ENCODE results near the gene TMEM158.
A peak's percentile ranks its signal among the peaks of the same experiment; 100 is the strongest.

The TMEM158 gene

GRCh38 chr3:45226206-45226915, at the start of gene TMEM158:
Gene TMEM158, minus strand, starts transcription at chr3:45226287. Its CDS starts 260 bp downstream, at chr3:45226027.
- peak; percentile 53 for DNase-seq (ENCODE audit: low read depth)

- DNase-seq (ENCODE audit: low read depth): no peak
Measured at GRCh38 chr3:45275006-45275704, 49.1 kb upstream of the TMEM158 start.

- DNase-seq (ENCODE audit: low read depth): peak; percentile 12
Measured at GRCh38 chr3:45273681-45274515, 47.8 kb upstream of the TMEM158 start.

- DNase-seq (ENCODE audit: low read depth): no peak
Measured at GRCh38 chr3:45272828-45273470, 46.9 kb upstream of the TMEM158 start.

- no peak for DNase-seq (ENCODE audit: low read depth)
Measured at GRCh38 chr3:45272032-45272810, 46.1 kb upstream of the TMEM158 start.

- no peak for DNase-seq (ENCODE audit: low read depth)
Measured at GRCh38 chr3:45269952-45270351, 43.9 kb upstream of the TMEM158 start.

GRCh38 chr3:45267097-45267496, 41.0 kb upstream of the TMEM158 start:
- no peak for DNase-seq (ENCODE audit: low read depth)

- no peak for DNase-seq (ENCODE audit: low read depth)
Measured at GRCh38 chr3:45261333-45262110, 35.4 kb upstream of the TMEM158 start.

- no peak for DNase-seq (ENCODE audit: low read depth)
Measured at GRCh38 chr3:45259133-45259532, 33.0 kb upstream of the TMEM158 start.

GRCh38 chr3:45258317-45258716, 32.2 kb upstream of the TMEM158 start:
- DNase-seq (ENCODE audit: low read depth): no peak

GRCh38 chr3:45253316-45253715, 27.2 kb upstream of the TMEM158 start:
- DNase-seq (ENCODE audit: low read depth): no peak

GRCh38 chr3:45252826-45253225, 26.7 kb upstream of the TMEM158 start:
- no peak for DNase-seq (ENCODE audit: low read depth)

GRCh38 chr3:45249391-45249790, 23.3 kb upstream of the TMEM158 start:
- no peak for DNase-seq (ENCODE audit: low read depth)

GRCh38 chr3:45246241-45246640, 20.2 kb upstream of the TMEM158 start:
- no peak for DNase-seq (ENCODE audit: low read depth)

- DNase-seq (ENCODE audit: low read depth): no peak
Measured at GRCh38 chr3:45244356-45244755, 18.3 kb upstream of the TMEM158 start.

- DNase-seq (ENCODE audit: low read depth): no peak
Measured at GRCh38 chr3:45241206-45241605, 15.1 kb upstream of the TMEM158 start.

- no peak for DNase-seq (ENCODE audit: low read depth)
Measured at GRCh38 chr3:45240292-45240691, 14.2 kb upstream of the TMEM158 start.

- no peak for DNase-seq (ENCODE audit: low read depth)
Measured at GRCh38 chr3:45239254-45239653, 13.2 kb upstream of the TMEM158 start.

GRCh38 chr3:45236964-45237363, 10.9 kb upstream of the TMEM158 start:
- DNase-seq (ENCODE audit: low read depth): no peak

- DNase-seq (ENCODE audit: low read depth): no peak
Measured at GRCh38 chr3:45235409-45235808, 9.3 kb upstream of the TMEM158 start.

GRCh38 chr3:45234250-45234649, 8.2 kb upstream of the TMEM158 start:
- DNase-seq (ENCODE audit: low read depth): no peak
